ENCODE measurements around the gene ERI3.

Gene ERI3

GRCh38 chr1:44322367-44322766 lies 32.7 kb downstream of the ERI3 start:
- Mint-ChIP-seq H3K27me3 (ENCODE audit: low read depth) (no peaks in the 10 kb centered on the region), H3K27ac (no peak overlapping the region)

DNA sequence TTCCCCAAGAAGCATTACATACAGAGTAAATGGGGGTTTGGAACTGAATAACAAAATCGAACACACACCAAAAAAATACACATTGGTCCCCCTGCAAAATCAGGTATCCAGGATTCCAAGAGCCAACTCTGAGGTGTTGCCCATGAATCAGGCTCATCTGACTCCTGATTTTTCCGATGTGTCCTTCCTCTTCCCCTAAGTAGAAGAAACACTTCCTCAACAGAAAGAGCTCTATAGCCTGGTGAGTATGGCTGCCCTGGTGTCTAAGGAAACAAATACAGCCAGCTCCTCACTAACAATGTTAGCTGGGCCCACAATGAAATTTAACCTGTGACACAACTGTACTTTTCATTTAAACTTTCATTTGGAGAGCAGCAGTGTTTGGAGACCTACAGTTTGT lies 33.6 kb downstream of the ERI3 start:
- TF ChIP-seq CTCF (IDR thresholded peaks at IDR 0.05; ENCODE audit: unreplicated experiment in 3 of 3), result no peak
- no peaks in the 10 kb centered on the region for H3K9me3 Mint-ChIP-seq
- H3K27ac Mint-ChIP-seq, result no peak overlapping the region
- peaks cover 21% of the 10 kb centered on the region for H3K4me1 Mint-ChIP-seq
- H3K36me3 Mint-ChIP-seq (ENCODE audit: low read depth), result peaks cover 70% of the 10 kb centered on the region
- no peaks in the 10 kb centered on the region for H3K27me3 Mint-ChIP-seq (ENCODE audit: low read depth)
- no peak overlapping the region for H3K4me3 Mint-ChIP-seq

More at GRCh38 chr1:44322367-44322766, 32.7 kb downstream of the ERI3 start:
- no peak overlapping the region for H3K4me3 Mint-ChIP-seq
- no peaks in the 10 kb centered on the region for H3K9me3 Mint-ChIP-seq
- peaks cover 61% of the 10 kb centered on the region for H3K36me3 Mint-ChIP-seq (ENCODE audit: low read depth)
- peaks cover 18% of the 10 kb centered on the region for H3K4me1 Mint-ChIP-seq
- TF ChIP-seq CTCF (IDR thresholded peaks at IDR 0.05; ENCODE audit: unreplicated experiment in 3 of 3), result no peak

DNA sequence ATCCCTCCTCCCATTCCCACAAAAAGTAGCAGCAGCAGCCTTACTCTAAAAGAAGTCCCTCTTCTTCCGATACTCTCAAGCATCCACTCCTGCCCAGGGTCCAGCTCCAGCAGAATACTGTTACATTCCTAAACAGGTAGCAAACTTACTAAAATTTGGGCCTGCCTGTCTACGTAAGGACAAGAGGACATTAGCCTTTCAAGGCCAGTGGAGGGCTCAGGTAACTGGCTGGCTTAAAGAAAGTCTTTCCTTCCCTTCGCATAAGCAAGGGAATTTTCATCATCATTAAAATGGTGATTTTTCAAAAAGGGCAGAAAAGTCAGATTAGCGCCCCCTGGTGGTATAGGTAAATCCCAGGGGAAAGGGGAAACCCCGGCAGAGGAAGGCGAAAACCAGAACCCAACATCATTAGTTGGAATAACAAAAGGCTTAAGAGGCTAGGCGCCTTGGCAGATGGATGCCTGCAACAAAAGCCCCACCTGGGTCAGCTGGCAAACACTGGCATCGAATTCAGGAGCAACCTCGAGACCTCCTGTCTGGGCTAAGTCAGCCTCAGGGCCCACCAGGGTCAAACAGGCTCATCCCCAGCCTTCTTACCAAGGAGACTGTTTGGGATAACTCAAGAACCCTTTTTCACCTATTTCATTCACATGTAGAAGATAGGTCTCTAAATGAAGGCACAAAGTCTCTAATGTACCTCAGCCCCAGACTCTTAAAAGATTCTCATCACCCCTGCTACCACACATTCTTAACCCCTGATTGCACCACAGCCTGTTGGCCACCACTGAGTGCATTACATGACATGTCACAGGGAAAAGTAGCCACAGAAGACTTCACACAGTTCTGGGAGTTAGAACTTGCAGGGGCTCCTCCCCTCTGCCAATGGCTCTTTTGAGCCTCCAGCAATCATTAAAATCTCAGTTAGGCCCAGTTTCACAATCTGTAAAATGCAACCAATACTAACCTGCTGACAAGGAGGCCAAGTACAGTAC lies 36.7 kb downstream of the ERI3 start:
- Mint-ChIP-seq H3K4me3 (no peak overlapping the region), H3K27me3 (ENCODE audit: low read depth) (no peaks in the 10 kb centered on the region), H3K36me3 (ENCODE audit: low read depth) (peaks cover 64% of the 10 kb centered on the region), H3K4me1 (peaks cover 19% of the 10 kb centered on the region), H3K9me3 (no peaks in the 10 kb centered on the region), H3K27ac (peak overlapping the region in 1 of 3 experiments; percentile 74)
- TF ChIP-seq CTCF (IDR thresholded peaks at IDR 0.05; ENCODE audit: unreplicated experiment in 3 of 3), result peak; percentile 79 to 83 (median 80)

DNA sequence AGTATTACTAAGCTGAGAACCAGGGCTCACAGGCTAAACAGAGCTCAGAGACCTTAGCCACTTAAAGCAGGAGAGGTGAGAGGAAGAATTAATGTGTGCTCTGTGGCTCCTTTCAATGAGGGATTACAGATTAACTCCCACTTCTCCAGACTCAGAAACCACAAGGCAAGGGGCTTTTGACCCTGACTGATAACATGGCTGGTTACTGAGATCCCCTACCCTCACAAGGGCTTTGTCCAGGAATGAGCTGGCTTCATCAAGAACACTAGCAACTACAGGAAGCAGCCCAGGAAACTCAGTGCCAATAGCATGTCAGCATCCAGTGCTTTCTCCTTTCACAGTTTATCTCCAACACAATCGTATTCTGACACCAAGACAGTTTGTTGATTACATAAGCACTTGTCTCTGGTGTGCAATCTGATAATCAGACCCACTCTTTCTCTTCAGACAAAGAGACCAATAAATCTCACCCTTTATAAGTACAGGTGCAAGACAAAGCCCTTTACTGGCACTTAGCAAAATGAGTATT lies 38.8 kb downstream of the ERI3 start:
- Mint-ChIP-seq H3K4me3 (no peak overlapping the region), H3K9me3 (no peaks in the 10 kb centered on the region), H3K36me3 (ENCODE audit: low read depth) (peaks cover 70% of the 10 kb centered on the region), H3K27ac (peak overlapping the region; percentile 5 to 91 (median 53)), H3K27me3 (ENCODE audit: low read depth) (no peaks in the 10 kb centered on the region), H3K4me1 (peaks cover 26% of the 10 kb centered on the region)
- TF ChIP-seq CTCF (IDR thresholded peaks at IDR 0.05; ENCODE audit: unreplicated experiment in 3 of 3), result no peak

- Mint-ChIP-seq H3K9me3 (no peaks in the 10 kb centered on the region), H3K27me3 (ENCODE audit: low read depth) (no peaks in the 10 kb centered on the region), H3K36me3 (ENCODE audit: low read depth) (peaks cover 75% of the 10 kb centered on the region), H3K4me3 (no peak overlapping the region), H3K27ac (no peak overlapping the region), H3K4me1 (peaks cover 26% of the 10 kb centered on the region)
- TF ChIP-seq CTCF (IDR thresholded peaks at IDR 0.05; ENCODE audit: unreplicated experiment in 3 of 3), result no peak
These were observed 39.5 kb downstream of the ERI3 start for GRCh38 chr1:44315521-44315920.

Measured in nephron (organoid).